Measurements from ENCODE around the gene SARM1.

SARM1 gene

GRCh38 chr17:28385037-28385400, 13.5 kb downstream of the SARM1 start:
- no peak overlapping the region for H3K4me3 ChIP-seq (ENCODE audit: low read depth, low read length)
- no peak for DNase-seq
- no peaks in the 10 kb centered on the region for H3K9me3 ChIP-seq
- H3K27me3 ChIP-seq, result no peaks in the 10 kb centered on the region
- H3K4me1 ChIP-seq, result peaks cover 3% of the 10 kb centered on the region
- TF ChIP-seq, protein P1, sequence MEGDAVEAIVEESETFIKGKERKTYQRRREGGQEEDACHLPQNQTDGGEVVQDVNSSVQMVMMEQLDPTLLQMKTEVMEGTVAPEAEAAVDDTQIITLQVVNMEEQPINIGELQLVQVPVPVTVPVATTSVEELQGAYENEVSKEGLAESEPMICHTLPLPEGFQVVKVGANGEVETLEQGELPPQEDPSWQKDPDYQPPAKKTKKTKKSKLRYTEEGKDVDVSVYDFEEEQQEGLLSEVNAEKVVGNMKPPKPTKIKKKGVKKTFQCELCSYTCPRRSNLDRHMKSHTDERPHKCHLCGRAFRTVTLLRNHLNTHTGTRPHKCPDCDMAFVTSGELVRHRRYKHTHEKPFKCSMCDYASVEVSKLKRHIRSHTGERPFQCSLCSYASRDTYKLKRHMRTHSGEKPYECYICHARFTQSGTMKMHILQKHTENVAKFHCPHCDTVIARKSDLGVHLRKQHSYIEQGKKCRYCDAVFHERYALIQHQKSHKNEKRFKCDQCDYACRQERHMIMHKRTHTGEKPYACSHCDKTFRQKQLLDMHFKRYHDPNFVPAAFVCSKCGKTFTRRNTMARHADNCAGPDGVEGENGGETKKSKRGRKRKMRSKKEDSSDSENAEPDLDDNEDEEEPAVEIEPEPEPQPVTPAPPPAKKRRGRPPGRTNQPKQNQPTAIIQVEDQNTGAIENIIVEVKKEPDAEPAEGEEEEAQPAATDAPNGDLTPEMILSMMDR (IDR thresholded peaks at IDR 0.05; ENCODE audit: low read depth, low read length), result no peak
- H3K36me3 ChIP-seq, result peaks cover 13% of the 10 kb centered on the region

DNA sequence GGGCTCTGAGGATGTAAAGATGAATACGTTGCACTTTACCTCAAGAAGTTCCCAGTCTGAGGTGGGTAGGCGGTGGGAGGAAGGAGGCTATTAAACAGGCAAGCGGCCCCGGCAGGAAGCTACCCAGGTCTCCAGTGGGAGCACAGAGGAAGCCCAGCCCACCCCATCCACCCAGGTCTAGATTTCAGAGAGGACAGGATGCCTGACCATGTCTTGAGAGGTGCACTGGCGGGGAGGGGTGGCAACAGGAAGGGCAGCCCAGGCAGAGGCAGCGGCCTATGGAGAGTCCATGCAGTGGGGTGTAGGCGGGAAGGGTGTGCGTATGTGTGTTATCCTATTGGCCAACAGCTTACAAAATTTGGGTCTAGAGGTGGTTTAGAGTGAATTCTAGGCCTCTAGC, 13.9 kb downstream of the SARM1 start:
- Histone ChIP-seq H3K9me3 (no peaks in the 10 kb centered on the region), H3K36me3 (peaks cover 13% of the 10 kb centered on the region), H3K4me3 (ENCODE audit: low read depth, low read length) (no peak overlapping the region), H3K27me3 (no peaks in the 10 kb centered on the region), H3K4me1 (no peaks in the 10 kb centered on the region; the same call in 1 of the 2 replicates)
- DNase-seq, result no peak
- TF ChIP-seq, protein P1 (IDR thresholded peaks at IDR 0.05; ENCODE audit: low read depth, low read length), result no peak

GRCh38 chr17:28386391-28386790, 14.9 kb downstream of the SARM1 start:
- Histone ChIP-seq H3K36me3 (peaks cover 13% of the 10 kb centered on the region), H3K27me3 (no peaks in the 10 kb centered on the region), H3K4me3 (ENCODE audit: low read depth, low read length) (no peak overlapping the region), H3K9me3 (no peaks in the 10 kb centered on the region), H3K4me1 (no peaks in the 10 kb centered on the region)
- no peak for DNase-seq
- TF ChIP-seq, protein P1 (IDR thresholded peaks at IDR 0.05; ENCODE audit: low read depth, low read length), result no peak

- no peaks in the 10 kb centered on the region for H3K9me3 ChIP-seq
- no peaks in the 10 kb centered on the region for H3K27me3 ChIP-seq
- no peak overlapping the region for H3K4me3 ChIP-seq (ENCODE audit: low read depth, low read length)
- H3K4me1 ChIP-seq, result no peaks in the 10 kb centered on the region
- H3K36me3 ChIP-seq, result peaks cover 13% of the 10 kb centered on the region
- TF ChIP-seq, protein P1 (IDR thresholded peaks at IDR 0.05; ENCODE audit: low read depth, low read length), result no peak
- DNase-seq, result no peak
These were observed 16.6 kb downstream of the SARM1 start for GRCh38 chr17:28388106-28388505.

DNA sequence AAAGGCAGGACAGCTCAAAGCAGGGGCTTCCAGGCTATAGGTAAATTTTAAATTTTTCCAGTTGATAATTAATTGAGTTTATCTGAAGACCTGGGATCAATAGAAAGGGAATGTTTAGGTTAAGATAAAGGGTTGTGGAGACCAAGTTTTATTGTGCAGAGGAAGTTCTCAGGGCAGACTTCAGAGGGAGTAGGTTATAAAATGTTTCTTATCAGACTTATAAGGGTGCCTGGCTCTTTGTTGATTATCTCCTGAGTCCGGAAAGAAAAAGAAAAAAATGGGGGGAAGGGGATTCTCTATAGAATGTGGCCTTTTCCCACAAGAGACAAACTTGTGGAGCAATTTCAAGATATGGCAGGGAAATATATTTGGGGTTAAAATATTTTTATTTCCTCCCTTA, 18.6 kb downstream of the SARM1 start:
- H3K4me3 ChIP-seq (ENCODE audit: low read depth, low read length), result no peak overlapping the region
- DNase-seq, result no peak
- no peaks in the 10 kb centered on the region for H3K9me3 ChIP-seq
- H3K4me1 ChIP-seq, result no peaks in the 10 kb centered on the region
- H3K36me3 ChIP-seq, result peaks cover 10% of the 10 kb centered on the region
- no peaks in the 10 kb centered on the region for H3K27me3 ChIP-seq
- TF ChIP-seq, protein P1 (IDR thresholded peaks at IDR 0.05; ENCODE audit: low read depth, low read length), result no peak

DNA sequence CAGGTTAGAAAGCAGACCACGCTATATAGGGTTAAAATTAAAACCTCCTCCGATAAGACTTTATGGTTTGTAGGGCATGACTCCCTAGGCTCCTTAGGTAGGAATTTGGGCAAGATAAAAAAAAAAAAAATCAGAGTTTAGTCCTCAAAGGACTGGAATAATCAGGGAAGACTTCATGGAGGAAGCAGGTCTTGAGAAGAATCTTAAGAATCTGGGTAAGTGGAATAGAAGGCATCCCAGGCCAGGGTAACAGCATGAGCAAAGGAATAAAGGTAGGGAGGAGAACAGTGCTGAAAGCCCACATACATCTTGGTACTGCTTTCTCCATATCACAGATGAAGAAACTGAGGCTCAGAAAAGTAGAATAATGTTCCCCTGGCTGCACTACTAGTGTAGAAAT, 19.1 kb downstream of the SARM1 start:
- TF ChIP-seq, protein P1 (IDR thresholded peaks at IDR 0.05; ENCODE audit: low read depth, low read length), result no peak
- H3K9me3 ChIP-seq, result no peaks in the 10 kb centered on the region
- H3K36me3 ChIP-seq, result peaks cover 10% of the 10 kb centered on the region
- no peaks in the 10 kb centered on the region for H3K27me3 ChIP-seq
- DNase-seq, result no peak
- no peak overlapping the region for H3K4me3 ChIP-seq (ENCODE audit: low read depth, low read length)
- no peaks in the 10 kb centered on the region for H3K4me1 ChIP-seq
